ENCODE measurements around the gene PAK1. TPM values are rescaled to one million over a fixed set of nuclear protein-coding genes. Genes with fewer than 3 reads are reported as not detected.
A peak's percentile ranks its signal among the peaks of the same experiment; 100 is the strongest.

The PAK1 gene
- total RNA-seq, 1 donor from 2014 or later = 127 TPM

DNA sequence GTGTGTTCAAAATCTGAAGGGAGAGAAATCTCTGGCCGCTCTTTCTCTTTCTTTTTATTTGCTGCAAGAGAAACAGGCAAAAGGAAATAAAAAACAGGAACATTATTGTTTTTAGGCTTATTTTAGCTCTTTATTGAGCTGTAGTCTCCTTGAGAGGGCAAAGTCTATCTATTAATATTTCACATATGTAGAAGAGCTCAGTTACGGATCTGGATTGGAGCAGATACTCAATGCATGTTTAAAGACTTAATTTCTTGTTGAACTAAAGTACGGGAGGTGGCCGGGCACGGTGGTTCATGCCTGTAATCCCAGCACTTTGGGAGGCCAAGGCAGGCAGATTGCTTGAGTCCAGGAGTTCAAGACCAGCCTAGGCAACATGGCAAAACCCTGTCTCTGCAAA lies 94.0 kb downstream of the PAK1 start:
- TF ChIP-seq, protein P1, sequence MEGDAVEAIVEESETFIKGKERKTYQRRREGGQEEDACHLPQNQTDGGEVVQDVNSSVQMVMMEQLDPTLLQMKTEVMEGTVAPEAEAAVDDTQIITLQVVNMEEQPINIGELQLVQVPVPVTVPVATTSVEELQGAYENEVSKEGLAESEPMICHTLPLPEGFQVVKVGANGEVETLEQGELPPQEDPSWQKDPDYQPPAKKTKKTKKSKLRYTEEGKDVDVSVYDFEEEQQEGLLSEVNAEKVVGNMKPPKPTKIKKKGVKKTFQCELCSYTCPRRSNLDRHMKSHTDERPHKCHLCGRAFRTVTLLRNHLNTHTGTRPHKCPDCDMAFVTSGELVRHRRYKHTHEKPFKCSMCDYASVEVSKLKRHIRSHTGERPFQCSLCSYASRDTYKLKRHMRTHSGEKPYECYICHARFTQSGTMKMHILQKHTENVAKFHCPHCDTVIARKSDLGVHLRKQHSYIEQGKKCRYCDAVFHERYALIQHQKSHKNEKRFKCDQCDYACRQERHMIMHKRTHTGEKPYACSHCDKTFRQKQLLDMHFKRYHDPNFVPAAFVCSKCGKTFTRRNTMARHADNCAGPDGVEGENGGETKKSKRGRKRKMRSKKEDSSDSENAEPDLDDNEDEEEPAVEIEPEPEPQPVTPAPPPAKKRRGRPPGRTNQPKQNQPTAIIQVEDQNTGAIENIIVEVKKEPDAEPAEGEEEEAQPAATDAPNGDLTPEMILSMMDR (IDR thresholded peaks at IDR 0.05; ENCODE audit: unreplicated experiment) = no peak
- Mint-ChIP-seq H3K36me3 (ENCODE audit: insufficient read depth) (peaks cover 21% of the 10 kb centered on the region), H3K4me1 (ENCODE audit: low read depth) (peaks cover 9% of the 10 kb centered on the region), H3K9me3 (ENCODE audit: low read depth) (no peaks in the 10 kb centered on the region), H3K4me3 (ENCODE audit: low read depth) (no peak overlapping the region), H3K27me3 (no peaks in the 10 kb centered on the region), H3K27ac (peak overlapping the region; percentile 38)
- no peak for DNase-seq (ENCODE audit: low spot score, unreplicated experiment)

DNA sequence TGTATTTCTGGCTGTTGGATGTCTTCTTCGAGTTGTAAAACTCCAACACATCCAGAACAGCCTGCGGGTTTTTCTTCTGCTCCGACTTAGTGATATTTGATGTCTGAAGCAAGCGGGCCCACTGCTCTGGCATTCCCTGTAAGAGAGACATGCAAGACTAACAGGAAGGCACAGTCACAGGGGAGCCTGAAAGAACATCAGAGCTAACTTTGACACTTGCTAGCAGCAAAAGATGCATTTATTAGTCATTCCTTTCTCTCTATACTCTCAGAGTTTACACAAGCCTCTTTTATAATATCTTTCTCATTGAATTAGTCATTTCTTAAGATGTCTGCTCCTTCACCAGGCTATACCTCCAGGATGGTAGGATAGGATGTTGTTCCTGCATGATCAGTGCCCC lies 94.6 kb downstream of the PAK1 start:
- Mint-ChIP-seq H3K27ac (no peak overlapping the region), H3K4me3 (ENCODE audit: low read depth) (no peak overlapping the region), H3K9me3 (ENCODE audit: low read depth) (no peaks in the 10 kb centered on the region), H3K36me3 (ENCODE audit: insufficient read depth) (peaks cover 19% of the 10 kb centered on the region), H3K4me1 (ENCODE audit: low read depth) (peaks cover 9% of the 10 kb centered on the region), H3K27me3 (no peaks in the 10 kb centered on the region)
- TF ChIP-seq, protein P1 (IDR thresholded peaks at IDR 0.05; ENCODE audit: unreplicated experiment) = no peak
- no peak for DNase-seq (ENCODE audit: low spot score, unreplicated experiment)

DNA sequence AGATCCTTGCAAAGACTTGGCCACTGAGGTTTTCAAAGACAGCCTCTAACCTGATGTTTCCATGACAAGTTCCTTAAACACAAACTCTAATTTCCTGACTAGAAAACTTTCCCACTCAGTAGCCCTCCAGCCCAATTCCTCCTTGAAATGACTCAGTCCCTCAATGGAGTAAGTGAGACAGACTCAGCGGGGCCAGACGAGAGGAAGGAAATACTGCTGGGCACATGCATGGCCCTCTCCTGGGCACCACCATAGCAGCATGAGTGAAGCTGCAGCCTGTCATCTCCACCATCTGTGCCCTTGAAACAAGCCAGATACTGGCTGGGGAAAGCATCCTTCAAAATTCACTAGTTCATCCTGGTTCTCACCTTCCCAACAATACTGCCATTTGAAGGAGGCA lies 96.2 kb downstream of the PAK1 start:
- no peak for DNase-seq (ENCODE audit: low spot score, unreplicated experiment)
- TF ChIP-seq, protein P1 (IDR thresholded peaks at IDR 0.05; ENCODE audit: unreplicated experiment) = no peak
- H3K27me3 Mint-ChIP-seq = no peaks in the 10 kb centered on the region
- H3K4me3 Mint-ChIP-seq (ENCODE audit: low read depth) = no peak overlapping the region
- H3K36me3 Mint-ChIP-seq (ENCODE audit: insufficient read depth) = peaks cover 16% of the 10 kb centered on the region
- H3K9me3 Mint-ChIP-seq (ENCODE audit: low read depth) = no peaks in the 10 kb centered on the region
- H3K4me1 Mint-ChIP-seq (ENCODE audit: low read depth) = peaks cover 9% of the 10 kb centered on the region
- H3K27ac Mint-ChIP-seq = no peak overlapping the region

DNA sequence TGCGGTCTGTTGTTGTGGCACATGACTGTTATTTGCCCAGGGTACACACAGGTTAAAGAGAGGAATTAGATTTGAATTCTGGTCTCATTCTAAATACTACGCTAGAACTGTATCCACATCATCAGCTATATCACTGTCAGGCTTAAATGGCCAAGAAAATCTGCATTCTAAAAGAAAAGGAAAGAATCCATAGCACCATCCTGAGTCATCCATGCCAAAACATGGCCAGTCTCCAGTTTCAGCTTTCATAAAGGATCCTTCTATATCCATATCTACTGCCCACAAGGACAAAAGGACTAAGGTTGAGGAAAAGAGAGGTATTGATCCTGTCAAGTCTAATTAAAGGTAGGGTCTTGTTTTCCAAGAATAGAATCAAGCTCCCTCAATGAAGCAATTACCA lies 98.8 kb downstream of the PAK1 start:
- H3K9me3 Mint-ChIP-seq (ENCODE audit: low read depth) = no peaks in the 10 kb centered on the region
- peak overlapping the region; percentile 53 for H3K27ac Mint-ChIP-seq
- peaks cover 6% of the 10 kb centered on the region for H3K4me1 Mint-ChIP-seq (ENCODE audit: low read depth)
- TF ChIP-seq, protein P1 (IDR thresholded peaks at IDR 0.05; ENCODE audit: unreplicated experiment) = no peak
- H3K36me3 Mint-ChIP-seq (ENCODE audit: insufficient read depth) = peaks cover 26% of the 10 kb centered on the region
- no peaks in the 10 kb centered on the region for H3K27me3 Mint-ChIP-seq
- DNase-seq (ENCODE audit: low spot score, unreplicated experiment) = no peak
- H3K4me3 Mint-ChIP-seq (ENCODE audit: low read depth) = no peak overlapping the region

DNA sequence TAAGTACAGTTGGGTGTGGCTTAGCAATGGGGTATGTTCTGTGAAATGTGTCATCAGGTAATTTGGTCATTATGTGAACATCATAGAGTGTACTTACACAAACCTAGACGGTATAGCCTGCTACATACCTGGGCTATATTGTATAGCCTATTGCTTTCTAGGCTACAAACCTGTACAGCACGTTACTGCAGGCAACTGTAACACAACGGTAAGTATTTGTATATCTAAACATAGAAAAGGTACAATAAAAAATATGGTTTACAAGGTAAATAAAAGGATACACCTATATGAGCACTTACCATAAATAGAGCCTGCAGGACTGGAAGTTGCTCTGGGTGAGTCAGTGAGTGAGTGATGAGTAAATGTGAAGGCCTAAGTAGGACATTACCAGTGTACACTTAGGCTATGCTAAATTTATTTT lies 99.3 kb downstream of the PAK1 start:
- DNase-seq (ENCODE audit: low spot score, unreplicated experiment) = no peak
- TF ChIP-seq, protein P1 (IDR thresholded peaks at IDR 0.05; ENCODE audit: unreplicated experiment) = no peak
- Mint-ChIP-seq H3K27ac (no peak overlapping the region), H3K27me3 (no peaks in the 10 kb centered on the region), H3K36me3 (ENCODE audit: insufficient read depth) (peaks cover 28% of the 10 kb centered on the region), H3K4me3 (ENCODE audit: low read depth) (no peak overlapping the region), H3K4me1 (ENCODE audit: low read depth) (peaks cover 4% of the 10 kb centered on the region), H3K9me3 (ENCODE audit: low read depth) (no peaks in the 10 kb centered on the region)
